ENCODE data around the gene TFAP2E. TPM values are rescaled to one million over a fixed set of nuclear protein-coding genes. Genes with fewer than 3 reads are reported as not detected.

Gene TFAP2E
- total RNA-seq, 2 donors from 2014 or later = not detected

DNA sequence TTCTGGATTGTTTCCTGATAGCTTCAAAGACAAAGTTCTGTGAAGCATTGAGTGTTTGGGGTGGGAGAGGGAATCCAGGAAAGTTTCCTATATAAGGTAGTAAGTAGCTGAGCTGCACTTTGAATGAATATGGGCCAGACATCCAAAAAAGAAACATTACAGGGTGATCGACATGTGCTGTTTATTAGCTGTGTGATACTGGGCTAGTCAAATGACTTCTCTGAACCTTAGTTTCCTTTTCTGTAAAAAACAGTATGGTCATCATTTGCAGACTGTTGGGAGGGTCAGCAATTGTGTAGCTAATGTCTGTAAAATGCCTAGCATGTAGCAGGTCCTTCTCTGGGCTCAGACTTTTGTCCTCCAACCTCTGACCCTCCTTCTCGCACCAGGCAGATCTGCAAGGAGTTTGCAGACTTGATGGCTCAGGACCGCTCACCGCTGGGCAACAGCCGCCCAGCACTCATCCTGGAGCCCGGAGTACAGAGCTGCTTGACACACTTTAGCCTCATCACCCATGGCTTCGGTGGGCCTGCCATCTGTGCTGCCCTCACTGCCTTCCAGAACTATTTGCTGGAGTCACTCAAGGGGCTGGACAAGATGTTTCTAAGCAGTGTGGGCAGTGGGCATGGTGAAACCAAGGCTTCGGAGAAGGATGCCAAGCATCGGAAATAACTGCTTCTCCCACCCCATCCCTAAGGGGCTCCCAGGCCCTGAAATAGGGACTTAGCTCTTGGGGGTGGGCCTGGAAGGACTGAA lies 21.1 kb downstream of the TFAP2E start:
- DNase-seq (no peak), ATAC-seq (no peak)
- Histone ChIP-seq H3K36me3 (replicated peaks in 1 of 2; ENCODE audit: insufficient read depth in 1 of 2, low read depth in 2 of 2) (no peaks in the 10 kb centered on the region), H3K4me1 (no peaks in the 10 kb centered on the region), H3K27me3 (no peaks in the 10 kb centered on the region), H3K9me3 (no peaks in the 10 kb centered on the region), H3K4me3 (no peak overlapping the region), H3K27ac (no peak overlapping the region)
- TF ChIP-seq POLR2A (IDR thresholded peaks at IDR 0.05) = no peak
- TF ChIP-seq, protein P1, sequence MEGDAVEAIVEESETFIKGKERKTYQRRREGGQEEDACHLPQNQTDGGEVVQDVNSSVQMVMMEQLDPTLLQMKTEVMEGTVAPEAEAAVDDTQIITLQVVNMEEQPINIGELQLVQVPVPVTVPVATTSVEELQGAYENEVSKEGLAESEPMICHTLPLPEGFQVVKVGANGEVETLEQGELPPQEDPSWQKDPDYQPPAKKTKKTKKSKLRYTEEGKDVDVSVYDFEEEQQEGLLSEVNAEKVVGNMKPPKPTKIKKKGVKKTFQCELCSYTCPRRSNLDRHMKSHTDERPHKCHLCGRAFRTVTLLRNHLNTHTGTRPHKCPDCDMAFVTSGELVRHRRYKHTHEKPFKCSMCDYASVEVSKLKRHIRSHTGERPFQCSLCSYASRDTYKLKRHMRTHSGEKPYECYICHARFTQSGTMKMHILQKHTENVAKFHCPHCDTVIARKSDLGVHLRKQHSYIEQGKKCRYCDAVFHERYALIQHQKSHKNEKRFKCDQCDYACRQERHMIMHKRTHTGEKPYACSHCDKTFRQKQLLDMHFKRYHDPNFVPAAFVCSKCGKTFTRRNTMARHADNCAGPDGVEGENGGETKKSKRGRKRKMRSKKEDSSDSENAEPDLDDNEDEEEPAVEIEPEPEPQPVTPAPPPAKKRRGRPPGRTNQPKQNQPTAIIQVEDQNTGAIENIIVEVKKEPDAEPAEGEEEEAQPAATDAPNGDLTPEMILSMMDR (IDR thresholded peaks at IDR 0.05) = no peak
- WGBS, 2 donors = 88 to 94% methylated on average over 7 to 9 of the region's 9 CpGs
- intact Hi-C loops (cut with DNase I) = no loop called here

GRCh38 chr1:35595684-35596083 lies 22.6 kb downstream of the TFAP2E start:
- no peaks in the 10 kb centered on the region for H3K36me3 ChIP-seq (replicated peaks in 1 of 2; ENCODE audit: insufficient read depth in 1 of 2, low read depth in 2 of 2)
- TF ChIP-seq POLR2A (IDR thresholded peaks at IDR 0.05) = no peak
- TF ChIP-seq, protein P1 (IDR thresholded peaks at IDR 0.05) = no peak
- ATAC-seq (no peak), DNase-seq (no peak)
- no peaks in the 10 kb centered on the region for H3K9me3 ChIP-seq
- H3K27me3 ChIP-seq = no peaks in the 10 kb centered on the region
- no peak overlapping the region for H3K4me3 ChIP-seq
- WGBS, 2 donors = 84 to 92% methylated on average over 7 of the region's 7 CpGs
- no peak overlapping the region for H3K27ac ChIP-seq
- H3K4me1 ChIP-seq = no peaks in the 10 kb centered on the region
- intact Hi-C loops (cut with DNase I) = no loop called here

DNA sequence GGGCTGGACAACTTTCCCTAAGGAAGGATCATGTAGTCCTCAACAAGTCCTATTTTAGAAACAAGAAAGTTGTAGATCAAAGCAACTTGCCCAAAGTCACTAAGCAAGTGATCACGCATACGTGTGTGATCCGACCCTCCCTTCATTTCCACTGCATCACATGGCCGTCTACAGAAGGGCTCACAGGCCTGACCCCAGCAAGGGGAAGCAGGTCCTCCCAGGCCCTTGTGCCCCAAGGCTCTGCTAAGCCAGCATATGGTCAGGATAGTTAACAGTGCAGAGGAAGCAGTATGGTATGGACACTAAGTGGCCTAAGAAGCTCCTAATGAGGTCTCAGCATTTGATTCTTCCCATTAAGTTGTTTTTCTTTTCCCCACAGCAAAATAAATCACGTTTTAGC lies 24.8 kb downstream of the TFAP2E start:
- 90 to 91% methylated on average over 5 of the region's 5 CpGs for WGBS, 2 donors
- ATAC-seq (no peak), DNase-seq (no peak)
- no peak for TF ChIP-seq POLR2A (IDR thresholded peaks at IDR 0.05)
- TF ChIP-seq, protein P1 (IDR thresholded peaks at IDR 0.05) = no peak
- Histone ChIP-seq H3K27me3 (no peaks in the 10 kb centered on the region), H3K27ac (no peak overlapping the region), H3K4me1 (no peaks in the 10 kb centered on the region), H3K36me3 (replicated peaks in 1 of 2; ENCODE audit: insufficient read depth in 1 of 2, low read depth in 2 of 2) (peaks cover 0 to 6% of the 10 kb centered on the region in 2 donors), H3K9me3 (no peaks in the 10 kb centered on the region), H3K4me3 (no peak overlapping the region)
- intact Hi-C loops (cut with DNase I) = no loop called here

- DNase-seq (no peak), ATAC-seq (no peak)
- Histone ChIP-seq H3K27ac (no peak overlapping the region), H3K4me3 (no peak overlapping the region), H3K9me3 (no peaks in the 10 kb centered on the region), H3K27me3 (no peaks in the 10 kb centered on the region), H3K36me3 (replicated peaks in 1 of 2; ENCODE audit: insufficient read depth in 1 of 2, low read depth in 2 of 2) (peaks cover 0 to 14% of the 10 kb centered on the region in 2 donors), H3K4me1 (no peaks in the 10 kb centered on the region)
- intact Hi-C loops (cut with DNase I) = no loop called here
- TF ChIP-seq, protein P1 (IDR thresholded peaks at IDR 0.05) = no peak
- TF ChIP-seq POLR2A (IDR thresholded peaks at IDR 0.05) = no peak
- whole genome bisulfite sequencing, 2 donors = 80 to 86% methylated on average over 2 of the region's 2 CpGs
Measured at GRCh38 chr1:35598895-35599294, 25.8 kb downstream of the TFAP2E start.

GRCh38 chr1:35599411-35599810 lies 26.3 kb downstream of the TFAP2E start:
- Histone ChIP-seq H3K9me3 (no peaks in the 10 kb centered on the region), H3K36me3 (replicated peaks in 1 of 2; ENCODE audit: insufficient read depth in 1 of 2, low read depth in 2 of 2) (peaks cover 0 to 14% of the 10 kb centered on the region in 2 donors), H3K4me3 (no peak overlapping the region), H3K27me3 (no peaks in the 10 kb centered on the region), H3K4me1 (no peaks in the 10 kb centered on the region), H3K27ac (no peak overlapping the region)
- DNase-seq (no peak), ATAC-seq (no peak)
- intact Hi-C loops (cut with DNase I) = no loop called here
- 88 to 92% methylated on average over 3 of the region's 3 CpGs for WGBS, 2 donors
- no peak for TF ChIP-seq POLR2A (IDR thresholded peaks at IDR 0.05)
- TF ChIP-seq, protein P1 (IDR thresholded peaks at IDR 0.05) = no peak

Measured in body of pancreas (tissue), 4 donors.